ENCODE data around the gene SAPCD2. TPM values are rescaled to one million over a fixed set of nuclear protein-coding genes. Genes with fewer than 3 reads are reported as not detected.

SAPCD2 gene
- total RNA-seq, 1 experiment from 2014 or later = 30.6 TPM

DNA sequence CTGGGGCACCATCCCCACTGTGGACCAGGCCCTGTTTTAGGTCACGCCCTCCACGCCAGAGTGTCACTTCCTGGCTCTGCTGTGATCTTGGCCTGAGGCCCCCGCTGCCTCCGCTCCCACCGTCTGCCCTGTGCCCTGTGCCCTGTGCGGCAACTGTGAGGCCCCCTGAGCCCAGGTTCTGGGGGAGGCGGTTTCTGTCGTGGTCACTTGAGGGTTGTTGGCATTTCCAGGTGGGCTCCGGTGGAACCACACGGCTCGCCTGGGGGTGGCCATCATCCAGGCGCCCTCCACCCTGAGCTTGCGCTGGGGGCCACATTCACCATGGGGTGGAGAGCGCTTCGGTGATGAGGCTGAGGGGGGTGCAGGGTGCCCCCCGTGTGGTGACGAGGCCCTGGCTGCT, 37.6 kb upstream of the SAPCD2 start:
- intact Hi-C loops (cut with micrococcal nuclease; ENCODE audit: unreplicated experiment) = no loop called here
- ChIA-PET POLR2A (ENCODE audit: low non-redundant PET) (no interaction called here), CTCF (no interaction called here)
- H3K9me3 ChIP-seq (ENCODE audit: low read depth, low read length, poor library complexity, severe bottlenecking) = peaks cover 4% of the 10 kb centered on the region
- no peak overlapping the region for H3K27ac ChIP-seq (ENCODE audit: low read depth, low read length, poor library complexity, severe bottlenecking)
- H3K36me3 ChIP-seq (ENCODE audit: insufficient read depth, low read length, poor library complexity, severe bottlenecking) = peaks cover 46% of the 10 kb centered on the region
- no peak for TF ChIP-seq EZH2 (IDR thresholded peaks at IDR 0.05; ENCODE audit: borderline replicate concordance, low read depth, low read length, poor library complexity, severe bottlenecking)
- TF ChIP-seq, protein P1, sequence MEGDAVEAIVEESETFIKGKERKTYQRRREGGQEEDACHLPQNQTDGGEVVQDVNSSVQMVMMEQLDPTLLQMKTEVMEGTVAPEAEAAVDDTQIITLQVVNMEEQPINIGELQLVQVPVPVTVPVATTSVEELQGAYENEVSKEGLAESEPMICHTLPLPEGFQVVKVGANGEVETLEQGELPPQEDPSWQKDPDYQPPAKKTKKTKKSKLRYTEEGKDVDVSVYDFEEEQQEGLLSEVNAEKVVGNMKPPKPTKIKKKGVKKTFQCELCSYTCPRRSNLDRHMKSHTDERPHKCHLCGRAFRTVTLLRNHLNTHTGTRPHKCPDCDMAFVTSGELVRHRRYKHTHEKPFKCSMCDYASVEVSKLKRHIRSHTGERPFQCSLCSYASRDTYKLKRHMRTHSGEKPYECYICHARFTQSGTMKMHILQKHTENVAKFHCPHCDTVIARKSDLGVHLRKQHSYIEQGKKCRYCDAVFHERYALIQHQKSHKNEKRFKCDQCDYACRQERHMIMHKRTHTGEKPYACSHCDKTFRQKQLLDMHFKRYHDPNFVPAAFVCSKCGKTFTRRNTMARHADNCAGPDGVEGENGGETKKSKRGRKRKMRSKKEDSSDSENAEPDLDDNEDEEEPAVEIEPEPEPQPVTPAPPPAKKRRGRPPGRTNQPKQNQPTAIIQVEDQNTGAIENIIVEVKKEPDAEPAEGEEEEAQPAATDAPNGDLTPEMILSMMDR (conservative IDR thresholded peaks at IDR 0.05; ENCODE audit: low read depth, low read length) = no peak
- DNase-seq (ENCODE audit: low spot score) = no peak
- H3K27me3 ChIP-seq (replicated peaks; ENCODE audit: insufficient read depth, low read depth, low read length, poor library complexity) = no peaks in the 10 kb centered on the region
- no peaks in the 10 kb centered on the region for H3K4me1 ChIP-seq (ENCODE audit: insufficient read depth, low read length, poor library complexity, severe bottlenecking)
- H3K4me3 ChIP-seq (ENCODE audit: low read depth, low read length, poor library complexity, severe bottlenecking) = no peak overlapping the region
- BruUV-seq (replicated peaks) = no TSS peak

DNA sequence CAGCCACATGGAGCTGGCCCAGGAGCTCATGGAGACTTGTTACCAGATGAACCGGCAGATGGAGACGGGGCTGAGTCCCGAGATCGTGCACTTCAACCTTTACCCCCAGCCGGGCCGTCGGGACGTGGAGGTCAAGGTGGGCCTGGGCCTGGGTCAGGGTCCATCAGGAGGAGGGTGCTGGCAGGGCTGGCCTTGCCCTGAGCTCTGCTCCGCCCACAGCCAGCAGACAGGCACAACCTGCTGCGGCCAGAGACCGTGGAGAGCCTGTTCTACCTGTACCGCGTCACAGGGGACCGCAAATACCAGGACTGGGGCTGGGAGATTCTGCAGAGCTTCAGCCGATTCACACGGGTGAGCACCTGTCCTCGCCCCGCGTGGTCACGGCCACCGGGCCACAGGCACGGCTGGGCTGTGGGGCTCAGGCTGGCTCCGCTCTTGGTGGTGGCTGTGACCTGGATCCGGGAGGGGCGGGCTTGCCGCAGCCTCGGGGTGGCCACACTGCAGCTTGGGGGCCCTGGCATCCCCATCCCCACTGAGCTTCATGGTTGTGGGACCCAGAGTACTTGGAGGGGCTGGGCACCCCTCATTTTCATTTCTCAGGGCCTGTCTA, 37.1 kb upstream of the SAPCD2 start:
- H3K36me3 ChIP-seq (ENCODE audit: insufficient read depth, low read length, poor library complexity, severe bottlenecking) = peaks cover 46% of the 10 kb centered on the region

DNA sequence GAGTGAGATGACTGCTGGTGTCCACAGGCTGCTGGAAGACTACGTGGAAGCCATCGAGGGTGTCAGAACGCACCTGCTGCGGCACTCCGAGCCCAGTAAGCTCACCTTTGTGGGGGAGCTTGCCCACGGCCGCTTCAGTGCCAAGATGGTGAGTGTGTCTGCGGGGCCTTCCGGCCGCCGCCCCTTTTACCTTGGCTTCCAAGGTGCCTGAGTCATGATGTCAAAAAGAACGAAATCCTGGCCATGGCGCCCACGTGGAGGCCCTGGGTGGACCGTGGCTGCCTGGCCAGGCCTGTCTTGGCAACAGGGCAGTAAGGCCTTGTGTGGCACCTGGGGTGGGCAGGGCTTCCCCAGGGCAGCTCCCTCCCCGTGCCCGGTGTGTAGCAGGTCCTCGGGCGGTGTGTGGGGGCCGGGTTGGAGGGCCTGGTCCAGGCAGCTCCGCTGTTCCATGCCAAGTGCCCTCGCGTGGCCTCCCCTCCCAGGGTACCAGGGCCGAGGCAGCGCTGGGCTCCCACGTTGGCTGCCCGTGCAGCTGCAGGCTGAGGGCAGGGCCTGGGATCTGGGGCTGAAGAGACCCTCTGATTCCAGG, 36.4 kb upstream of the SAPCD2 start:
- Histone ChIP-seq H3K4me1 (ENCODE audit: insufficient read depth, low read length, poor library complexity, severe bottlenecking) (no peaks in the 10 kb centered on the region), H3K27me3 (replicated peaks; ENCODE audit: insufficient read depth, low read depth, low read length, poor library complexity) (no peaks in the 10 kb centered on the region), H3K27ac (ENCODE audit: low read depth, low read length, poor library complexity, severe bottlenecking) (no peak overlapping the region), H3K36me3 (ENCODE audit: insufficient read depth, low read length, poor library complexity, severe bottlenecking) (peaks cover 47% of the 10 kb centered on the region), H3K4me3 (ENCODE audit: low read depth, low read length, poor library complexity, severe bottlenecking) (no peak overlapping the region), H3K9me3 (ENCODE audit: low read depth, low read length, poor library complexity, severe bottlenecking) (peaks cover 15% of the 10 kb centered on the region)
- no TSS peak for BruUV-seq (replicated peaks)
- intact Hi-C loops (cut with micrococcal nuclease; ENCODE audit: unreplicated experiment) = no loop called here
- ChIA-PET CTCF (no interaction called here), POLR2A (ENCODE audit: low non-redundant PET) (no interaction called here)
- no peak for DNase-seq (ENCODE audit: low spot score)
- TF ChIP-seq, protein P1 (conservative IDR thresholded peaks at IDR 0.05; ENCODE audit: low read depth, low read length) = no peak
- TF ChIP-seq EZH2 (IDR thresholded peaks at IDR 0.05; ENCODE audit: borderline replicate concordance, low read depth, low read length, poor library complexity, severe bottlenecking) = no peak

More for the DNA sequence above, 37.1 kb upstream of the SAPCD2 start:
- Histone ChIP-seq H3K27me3 (replicated peaks; ENCODE audit: insufficient read depth, low read depth, low read length, poor library complexity) (no peaks in the 10 kb centered on the region), H3K27ac (ENCODE audit: low read depth, low read length, poor library complexity, severe bottlenecking) (no peak overlapping the region), H3K4me3 (ENCODE audit: low read depth, low read length, poor library complexity, severe bottlenecking) (no peak overlapping the region), H3K9me3 (ENCODE audit: low read depth, low read length, poor library complexity, severe bottlenecking) (peaks cover 10% of the 10 kb centered on the region), H3K4me1 (ENCODE audit: insufficient read depth, low read length, poor library complexity, severe bottlenecking) (no peaks in the 10 kb centered on the region)
- ChIA-PET POLR2A (ENCODE audit: low non-redundant PET) (no interaction called here), CTCF (no interaction called here)
- TF ChIP-seq, protein P1 (conservative IDR thresholded peaks at IDR 0.05; ENCODE audit: low read depth, low read length) = no peak
- TF ChIP-seq EZH2 (IDR thresholded peaks at IDR 0.05; ENCODE audit: borderline replicate concordance, low read depth, low read length, poor library complexity, severe bottlenecking) = no peak
- DNase-seq (ENCODE audit: low spot score) = no peak
- no TSS peak for BruUV-seq (replicated peaks)
- intact Hi-C loops (cut with micrococcal nuclease; ENCODE audit: unreplicated experiment) = no loop called here
